GM21529 (cell line): Measurements from ENCODE around the gene SRSF11.

ENCODE experiments used
- ATAC-seq: cut with Tn5 transposase; IDR thresholded peaks from one replicate; pipeline ENCODE4 v1.9.1; 2021; ENCODE audit not compliant: unreplicated experiment

The SRSF11 gene

GRCh38 chr1:70299472-70299871 lies 78.3 kb downstream of the SRSF11 start:
- ATAC-seq, result no peak
